SK-N-SH (cell line): ENCODE measurements around the gene FRMD3.

Experiments used
- CHD2 ChIP-seq: fragments of 150-350 bp; IDR thresholded peaks from 2 replicates; pipeline ENCODE4 v1.6.1; 2018; ENCODE audit warnings: low read length; ENCODE audit not compliant: partially characterized antibody
- CTCF ChIP-seq: fragments of 200-600 bp; sonication (generic); IDR thresholded peaks from 2 replicates; pipeline ENCODE4 v1.6.1; 2017; ENCODE audit warnings: antibody characterized with exemption, mild to moderate bottlenecking, moderate library complexity
- EZH2phosphoT487 ChIP-seq: fragments of 200-600 bp; sonication (generic); IDR thresholded peaks from 2 replicates; pipeline ENCODE4 v1.6.1; 2017; ENCODE audit warnings: low read depth, mixed run types, mild to moderate bottlenecking, antibody characterized with exemption, moderate library complexity, borderline replicate concordance
- FOSL2 ChIP-seq: IDR thresholded peaks from 2 replicates; pipeline ENCODE4 v1.4.0; 2012; ENCODE audit warnings: low read depth, mild to moderate bottlenecking, moderate library complexity, borderline replicate concordance
- GABPA ChIP-seq: IDR thresholded peaks from 2 replicates; pipeline ENCODE4 v1.4.0; 2012; ENCODE audit warnings: low read depth, mild to moderate bottlenecking
- JUND ChIP-seq: IDR thresholded peaks from 2 replicates; pipeline ENCODE4 v1.4.0; 2012
- MAX ChIP-seq: IDR thresholded peaks from 2 replicates; pipeline ENCODE4 v1.4.0; 2012; ENCODE audit warnings: low read depth
- POLR2AphosphoS5 ChIP-seq: IDR thresholded peaks from 2 replicates; pipeline ENCODE4 v1.6.1; 2012; ENCODE audit warnings: low read depth, low read length
- RCOR1 ChIP-seq: fragments of 150-350 bp; IDR thresholded peaks from 2 replicates; pipeline ENCODE4 v1.6.1; 2017; ENCODE audit warnings: antibody characterized with exemption, low read length
- RXRA ChIP-seq: IDR thresholded peaks from 2 replicates; pipeline ENCODE4 v1.4.0; 2012; ENCODE audit warnings: low read depth, mild to moderate bottlenecking, borderline replicate concordance
- SIN3A ChIP-seq: IDR thresholded peaks from 2 replicates; pipeline ENCODE4 v1.6.1; 2012; ENCODE audit warnings: low read depth, mild to moderate bottlenecking, low read length, moderate library complexity, borderline replicate concordance
- TAF1 ChIP-seq: IDR thresholded peaks from 2 replicates; pipeline ENCODE4 v1.6.1; 2012; ENCODE audit warnings: low read depth, mild to moderate bottlenecking, low read length, moderate library complexity, borderline replicate concordance
- USF2 ChIP-seq: fragments of 150-350 bp; IDR thresholded peaks from 2 replicates; pipeline ENCODE4 v1.6.1; 2017; ENCODE audit warnings: antibody characterized with exemption, low read length, low read depth, borderline replicate concordance

GRCh38 chr9:83247732-83248131, 290.5 kb downstream of the FRMD3 start:
- TF ChIP-seq CHD2 (no peak), CTCF (no peak), MAX (no peak), TAF1 (no peak), RXRA (no peak), EZH2phosphoT487 (no peak), RCOR1 (no peak), GABPA (no peak), USF2 (no peak), SIN3A (no peak), POLR2AphosphoS5 (no peak), FOSL2 (no peak), JUND (no peak)
